Measurements from ENCODE around the gene OSBP. TPM values are rescaled to one million over a fixed set of nuclear protein-coding genes. Genes with fewer than 3 reads are reported as not detected.

OSBP gene
- total and polyA plus RNA-seq, 9 of the 15 experiments (the other 6 are each of a cell fraction or from before 2014, with no cell fraction given) = 11.7 to 49.0 (median 28.7) TPM

- TF ChIP-seq, protein P1, sequence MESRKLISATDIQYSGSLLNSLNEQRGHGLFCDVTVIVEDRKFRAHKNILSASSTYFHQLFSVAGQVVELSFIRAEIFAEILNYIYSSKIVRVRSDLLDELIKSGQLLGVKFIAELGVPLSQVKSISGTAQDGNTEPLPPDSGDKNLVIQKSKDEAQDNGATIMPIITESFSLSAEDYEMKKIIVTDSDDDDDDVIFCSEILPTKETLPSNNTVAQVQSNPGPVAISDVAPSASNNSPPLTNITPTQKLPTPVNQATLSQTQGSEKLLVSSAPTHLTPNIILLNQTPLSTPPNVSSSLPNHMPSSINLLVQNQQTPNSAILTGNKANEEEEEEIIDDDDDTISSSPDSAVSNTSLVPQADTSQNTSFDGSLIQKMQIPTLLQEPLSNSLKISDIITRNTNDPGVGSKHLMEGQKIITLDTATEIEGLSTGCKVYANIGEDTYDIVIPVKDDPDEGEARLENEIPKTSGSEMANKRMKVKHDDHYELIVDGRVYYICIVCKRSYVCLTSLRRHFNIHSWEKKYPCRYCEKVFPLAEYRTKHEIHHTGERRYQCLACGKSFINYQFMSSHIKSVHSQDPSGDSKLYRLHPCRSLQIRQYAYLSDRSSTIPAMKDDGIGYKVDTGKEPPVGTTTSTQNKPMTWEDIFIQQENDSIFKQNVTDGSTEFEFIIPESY (CRISPR knock-in tag; IDR thresholded peaks at IDR 0.05) = peak; percentile 16; the same call in 1 of the 2 replicates
- peak; percentile 77; the same call in 1 of the 2 replicates for TF ChIP-seq KAT7 (CRISPR knock-in tag; IDR thresholded peaks at IDR 0.05; ENCODE audit: borderline replicate concordance)
- TF ChIP-seq POLR3A (IDR thresholded peaks at IDR 0.05; ENCODE audit: borderline replicate concordance, extremely low read depth, insufficient read depth, insufficient read length) = peak; percentile 99
- no peak for TF ChIP-seq XRCC4 (IDR thresholded peaks at IDR 0.05; ENCODE audit: extremely low read depth, insufficient read depth, insufficient read length)
- TF ChIP-seq, protein P2, sequence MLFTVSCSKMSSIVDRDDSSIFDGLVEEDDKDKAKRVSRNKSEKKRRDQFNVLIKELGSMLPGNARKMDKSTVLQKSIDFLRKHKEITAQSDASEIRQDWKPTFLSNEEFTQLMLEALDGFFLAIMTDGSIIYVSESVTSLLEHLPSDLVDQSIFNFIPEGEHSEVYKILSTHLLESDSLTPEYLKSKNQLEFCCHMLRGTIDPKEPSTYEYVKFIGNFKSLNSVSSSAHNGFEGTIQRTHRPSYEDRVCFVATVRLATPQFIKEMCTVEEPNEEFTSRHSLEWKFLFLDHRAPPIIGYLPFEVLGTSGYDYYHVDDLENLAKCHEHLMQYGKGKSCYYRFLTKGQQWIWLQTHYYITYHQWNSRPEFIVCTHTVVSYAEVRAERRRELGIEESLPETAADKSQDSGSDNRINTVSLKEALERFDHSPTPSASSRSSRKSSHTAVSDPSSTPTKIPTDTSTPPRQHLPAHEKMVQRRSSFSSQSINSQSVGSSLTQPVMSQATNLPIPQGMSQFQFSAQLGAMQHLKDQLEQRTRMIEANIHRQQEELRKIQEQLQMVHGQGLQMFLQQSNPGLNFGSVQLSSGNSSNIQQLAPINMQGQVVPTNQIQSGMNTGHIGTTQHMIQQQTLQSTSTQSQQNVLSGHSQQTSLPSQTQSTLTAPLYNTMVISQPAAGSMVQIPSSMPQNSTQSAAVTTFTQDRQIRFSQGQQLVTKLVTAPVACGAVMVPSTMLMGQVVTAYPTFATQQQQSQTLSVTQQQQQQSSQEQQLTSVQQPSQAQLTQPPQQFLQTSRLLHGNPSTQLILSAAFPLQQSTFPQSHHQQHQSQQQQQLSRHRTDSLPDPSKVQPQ (CRISPR knock-in tag; IDR thresholded peaks at IDR 0.05; ENCODE audit: borderline replicate concordance) = no peak
- peak; percentile 99 for TF ChIP-seq BRD4 (IDR thresholded peaks at IDR 0.05)
- peak; percentile 46; the same call in 1 of the 2 replicates for TF ChIP-seq RNF2 (IDR thresholded peaks at IDR 0.05)
- no peak for TF ChIP-seq PRPF4 (IDR thresholded peaks at IDR 0.05; ENCODE audit: insufficient read depth, low read depth, low read length, poor library complexity, severe bottlenecking)
- no peak for TF ChIP-seq JUNB (CRISPR knock-in tag; conservative IDR thresholded peaks at IDR 0.05)
- TF ChIP-seq ZBTB8A (IDR thresholded peaks at IDR 0.05; ENCODE audit: partially characterized antibody) = peak; percentile 91
- TF ChIP-seq CHD1 (IDR thresholded peaks at IDR 0.05; ENCODE audit: low read length) = no peak
- no peak for TF ChIP-seq ZNF586 (CRISPR knock-in tag; conservative IDR thresholded peaks at IDR 0.05)
- TF ChIP-seq BRF1 (IDR thresholded peaks at IDR 0.05; ENCODE audit: borderline replicate concordance, extremely low read depth, insufficient read length) = peak; percentile 63
- no peak for TF ChIP-seq CC2D1A (IDR thresholded peaks at IDR 0.05)
- TF ChIP-seq ZNF76 (CRISPR knock-in tag; IDR thresholded peaks at IDR 0.05; ENCODE audit: borderline replicate concordance) = no peak
- no peak for TF ChIP-seq EGR1 (conservative IDR thresholded peaks at IDR 0.05)
- TF ChIP-seq EP300 (IDR thresholded peaks at IDR 0.05; ENCODE audit: low read length) = peak; percentile 64
These were observed 55.3 kb downstream of the OSBP start (continued) for GRCh38 chr11:59560290-59560701.

Measured in K562 (cell line).